A673 (cell line): ENCODE data around the gene FMC1. TPM values are rescaled to one million over a fixed set of nuclear protein-coding genes. Genes with fewer than 3 reads are reported as not detected.

ENCODE experiments used
- BruUV-seq: library from RNA; stranded (reverse); fragments of 400-500 nt; replicated peaks from 2 replicates; lab custom pipeline; 2021; lab: Mats Ljungman, UMichigan
- CTCF ChIA-PET: fragments of 300-600 bp; sonication (Branson Sonifier 250); formaldehyde crosslinking; loops from one replicate; lab custom pipeline; 2022; ENCODE audit warnings: antibody characterized with exemption; lab: Charles Lee
- POLR2A ChIA-PET: fragments of 300-600 bp; sonication (Branson Sonifier 250); formaldehyde crosslinking; loops from one replicate; lab custom pipeline; 2022; ENCODE audit warnings: antibody characterized with exemption; ENCODE audit not compliant: low non-redundant PET; lab: Charles Lee
- DNase-seq: peaks from one replicate; pipeline ENCODE4 v3.0.0-alpha.2; 2015; ENCODE audit warnings: low spot score
- H3K27ac ChIP-seq: fragments of 200-600 bp; sonication (generic); 2 replicates; pipeline ENCODE4 v1.5.1; 2016; ENCODE audit warnings: mixed run types, low read depth, mild to moderate bottlenecking, mixed read lengths, antibody characterized with exemption, low read length; ENCODE audit not compliant: poor library complexity, severe bottlenecking
- H3K27me3 ChIP-seq: fragments of 200-600 bp; sonication (generic); replicated peaks from 2 replicates; pipeline ENCODE4 v1.6.1; 2017; ENCODE audit warnings: mixed run types, low read depth, mild to moderate bottlenecking, mixed read lengths, antibody characterized with exemption, low read length; ENCODE audit not compliant: insufficient read depth, poor library complexity
- H3K36me3 ChIP-seq: fragments of 200-600 bp; sonication (generic); 2 replicates; pipeline ENCODE4 v1.6.1; 2016; ENCODE audit warnings: mixed run types, mild to moderate bottlenecking, mixed read lengths, antibody characterized with exemption, low read length; ENCODE audit not compliant: insufficient read depth, poor library complexity, severe bottlenecking
- H3K4me1 ChIP-seq: fragments of 200-600 bp; sonication (generic); 2 replicates; pipeline ENCODE4 v1.6.1; 2017; ENCODE audit warnings: mixed run types, mild to moderate bottlenecking, mixed read lengths, antibody characterized with exemption, low read length; ENCODE audit not compliant: insufficient read depth, poor library complexity, severe bottlenecking
- H3K4me3 ChIP-seq: fragments of 200-600 bp; sonication (generic); 2 replicates; pipeline ENCODE4 v1.5.1; 2016; ENCODE audit warnings: low read depth, mixed run types, mild to moderate bottlenecking, mixed read lengths, low read length; ENCODE audit not compliant: poor library complexity, severe bottlenecking
- H3K9me3 ChIP-seq: fragments of 200-600 bp; sonication (generic); 2 replicates; pipeline ENCODE4 v1.6.1; 2016; ENCODE audit warnings: mixed run types, low read depth, mild to moderate bottlenecking, mixed read lengths, antibody characterized with exemption, low read length; ENCODE audit not compliant: poor library complexity, severe bottlenecking
- CTCF ChIP-seq: fragments of 300-800, 200-600 bp; sonication (generic); conservative IDR thresholded peaks from 2 replicates; pipeline ENCODE4 v1.5.1; 2017; ENCODE audit warnings: low read depth, mild to moderate bottlenecking, antibody characterized with exemption, low read length, moderate library complexity, mixed read lengths
- EZH2 ChIP-seq: fragments of 200-600 bp; sonication (generic); IDR thresholded peaks from 2 replicates; pipeline ENCODE4 v1.6.1; 2017; ENCODE audit warnings: borderline replicate concordance, low read depth, mild to moderate bottlenecking, mixed read lengths, antibody characterized with exemption, low read length; ENCODE audit not compliant: poor library complexity, severe bottlenecking
- intact Hi-C: fragments of 100-400 bp; cut with micrococcal nuclease; formaldehyde crosslinking; loops from one replicate; pipeline ENCODE4 v1.10.0; 2022; ENCODE audit not compliant: unreplicated experiment
- total RNA-seq: library from RNA; stranded (reverse); gene quantifications from 2 replicates; pipeline ENCODE4 v1.2.3, GENCODE V29; 2021

The FMC1 gene
- total RNA-seq, 1 experiment from 2014 or later: 11.5 TPM

GRCh38 chr7:139362981-139363380 lies 21.8 kb downstream of the FMC1 start:
- intact Hi-C loops: no loop called here
- CTCF ChIA-PET: no interaction called here

GRCh38 chr7:139365336-139365735 lies 24.2 kb downstream of the FMC1 start:
- Histone ChIP-seq H3K36me3 (peaks cover 24% of the 10 kb centered on the region), H3K27ac (no peak overlapping the region), H3K4me1 (peaks cover 16% of the 10 kb centered on the region), H3K27me3 (no peaks in the 10 kb centered on the region), H3K9me3 (no peaks in the 10 kb centered on the region), H3K4me3 (no peak overlapping the region)
- CTCF ChIA-PET: no interaction called here
- POLR2A ChIA-PET: no interaction called here
- BruUV-seq: no TSS peak
- intact Hi-C loops: no loop called here
- TF ChIP-seq CTCF (no peak), EZH2 (no peak)
- no peak for DNase-seq

More at GRCh38 chr7:139362981-139363380, 21.8 kb downstream of the FMC1 start:
- BruUV-seq: no TSS peak
- Histone ChIP-seq H3K4me1 (peaks cover 16% of the 10 kb centered on the region), H3K9me3 (no peaks in the 10 kb centered on the region), H3K4me3 (no peak overlapping the region), H3K27me3 (no peaks in the 10 kb centered on the region), H3K36me3 (peaks cover 23% of the 10 kb centered on the region), H3K27ac (no peak overlapping the region)
- POLR2A ChIA-PET: no interaction called here
- DNase-seq: no peak
- no peak for TF ChIP-seq EZH2
- TF ChIP-seq CTCF: no peak

GRCh38 chr7:139366400-139366799 lies 25.3 kb downstream of the FMC1 start:
- TF ChIP-seq CTCF (no peak), EZH2 (no peak)
- Histone ChIP-seq H3K9me3 (no peaks in the 10 kb centered on the region), H3K36me3 (peaks cover 24% of the 10 kb centered on the region), H3K4me3 (no peak overlapping the region), H3K27ac (no peak overlapping the region), H3K4me1 (peaks cover 12% of the 10 kb centered on the region), H3K27me3 (no peaks in the 10 kb centered on the region)
- BruUV-seq: no TSS peak
- intact Hi-C loops: no loop called here
- CTCF ChIA-PET: no interaction called here
- POLR2A ChIA-PET: interaction anchor here (0.5 kb wide), 1 partner anchor 9 kb away, joined by 18 read pairs; no protein-coding TSS in a partner anchor
- DNase-seq: no peak
